Tibial nerve (tissue), 4 donors: ENCODE measurements around the gene TESK2.

Experiments used
- CTCF ChIP-seq, 5 experiments: fragments of 200-600 bp in 3 of 5; fragments of 450-650 bp in 2 of 5; sonication (generic) in 3 of 5; IDR thresholded peaks; one replicate each; pipeline ENCODE4 v1.5.1; 2016 to 2019; ENCODE audit warnings: antibody characterized with exemption in 5 of 5, mild to moderate bottlenecking in 3 of 5, moderate library complexity in 2 of 5
- EP300 ChIP-seq, 2 donors: sonication (generic); formaldehyde crosslinking; IDR thresholded peaks; one replicate each; pipeline ENCODE4 v1.6.1; 2017; ENCODE audit warnings: antibody characterized with exemption in 2 of 2, mild to moderate bottlenecking in 1 of 2

GRCh38 chr1:45383191-45383590, 107.8 kb downstream of the TESK2 start:
- TF ChIP-seq CTCF (IDR thresholded peaks at IDR 0.05) = no peak
- no peak for TF ChIP-seq EP300 (IDR thresholded peaks at IDR 0.05)
